ENCODE data around the gene TRMT112. TPM values are rescaled to one million over a fixed set of nuclear protein-coding genes. Genes with fewer than 3 reads are reported as not detected.
A peak's percentile ranks its signal among the peaks of the same experiment; 100 is the strongest.

TRMT112 gene
- total and polyA plus RNA-seq, 10 of the 15 experiments (the other 5 are each of a cell fraction or from before 2014, with no cell fraction given): 212 to 455 (median 308) TPM

GRCh38 chr11:64364435-64364834, 47.1 kb upstream of the TRMT112 start:
- peak; percentile 59; the same call in 1 of the 2 replicates for TF ChIP-seq TCF12 (IDR thresholded peaks at IDR 0.05; ENCODE audit: low read depth, low read length)
- no peak for TF ChIP-seq ZBTB4 (CRISPR knock-in tag; IDR thresholded peaks at IDR 0.05)
- no peak for TF ChIP-seq POLR2AphosphoS2 (IDR thresholded peaks at IDR 0.05; ENCODE audit: low read depth, low read length)
- TF ChIP-seq RUNX3 (IDR thresholded peaks at IDR 0.05; ENCODE audit: low read length): peak; percentile 55
- TF ChIP-seq SREBF2 (IDR thresholded peaks at IDR 0.05; ENCODE audit: low read length): no peak
- TF ChIP-seq SPI1 (IDR thresholded peaks at IDR 0.05; ENCODE audit: borderline replicate concordance, insufficient read depth, low read depth, low read length): peak; percentile 25; the same call in 1 of the 2 replicates
- Histone ChIP-seq H3K27ac (ENCODE audit: control insufficient read depth, insufficient read depth) (peak overlapping the region; percentile 62), H3K79me2 (ENCODE audit: control insufficient read depth, insufficient read depth, low read length) (peaks cover 16% of the 10 kb centered on the region), H3K4me1 (ENCODE audit: control insufficient read depth, insufficient read depth, low read length) (peaks cover 29% of the 10 kb centered on the region), H3K36me3 (ENCODE audit: control insufficient read depth in 2 of 2, insufficient read depth in 2 of 2, low read length in 1 of 2) (peaks cover 5 to 17% of the 10 kb centered on the region in 2 experiments; a peak in 3 of 4 replicates), H2AFZ (ENCODE audit: control insufficient read depth, low read depth, low read length) (no peak overlapping the region), H3K9me3 (replicated peaks; ENCODE audit: control insufficient read depth, insufficient read depth, low read length) (no peaks in the 10 kb centered on the region; the same call in 2 of the 3 replicates), H3K9ac (ENCODE audit: control insufficient read depth, insufficient read depth, low read length) (no peak overlapping the region), H4K20me1 (ENCODE audit: control insufficient read depth, insufficient read depth) (no peaks in the 10 kb centered on the region), H3K27me3 (replicated peaks in 1 of 2; ENCODE audit: control insufficient read depth in 2 of 2, insufficient read depth in 2 of 2, low read length in 1 of 2) (no peaks in the 10 kb centered on the region), H3K4me3 (no peak overlapping the region), H3K4me2 (ENCODE audit: control insufficient read depth, insufficient read depth) (0 out of 2 replicates have a peak overlapping the region, but pooled peaks have one; percentile 4)
- intact Hi-C loops (cut with micrococcal nuclease; ENCODE audit: unreplicated experiment): no loop called here
- CTCF ChIA-PET: interaction anchor here (1.3 to 1.4 kb wide), 2 partner anchors 9 to 47 kb away, joined by 3 to 4 read pairs; partner anchors contain the start of genes PRDX5 and TRMT112
- FAIRE-seq (peak; percentile 49), ATAC-seq (0 out of 3 replicates have a peak, but pooled peaks have one; percentile 9), DNase-seq (ENCODE audit: low read depth, low spot score) (no peak)
- in situ Hi-C loops (cut with MboI): no loop called here
- SMC1A ChIA-PET (ENCODE audit: uncharacterized antibody, unreplicated experiment): interaction anchor here (0.6 kb wide), 1 partner anchor 62 kb away, joined by 3 read pairs; no protein-coding TSS in a partner anchor
- RAD21 ChIA-PET (ENCODE audit: unreplicated experiment): no interaction called here
- POLR2A ChIA-PET: interaction anchor here (0.6 to 1.7 kb wide), 4 partner anchors 41 to 308 kb away, joined by 4 to 5 read pairs (median 4); no protein-coding TSS in a partner anchor
- BruUV-seq (replicated peaks): no TSS peak
- WGBS (ENCODE audit: insufficient coverage, insufficient replicate concordance, low lambda C conversion rate, missing lambda C conversion rate): 63% methylated on average over 5 of the region's 6 CpGs

Data from GM12878 (cell line).